Kidney epithelial cell (primary cell): ENCODE data around the gene GRB14. TPM values are rescaled to one million over a fixed set of nuclear protein-coding genes. Genes with fewer than 3 reads are reported as not detected.

Source experiments
- DNase-seq: peaks from one replicate; pipeline ENCODE4 v3.0.0-alpha.2; 2010; ENCODE audit warnings: low read depth
- H3K27me3 ChIP-seq: 2 replicates; pipeline ENCODE4 v1.6.0; 2011; ENCODE audit warnings: low read length; ENCODE audit not compliant: control insufficient read depth, insufficient read depth
- H3K36me3 ChIP-seq: 2 replicates; pipeline ENCODE4 v1.5.1; 2011; ENCODE audit warnings: low read length; ENCODE audit not compliant: control insufficient read depth, insufficient read depth
- H3K4me3 ChIP-seq: 2 replicates; pipeline ENCODE4 v1.5.1; 2011; ENCODE audit warnings: low read depth, mild to moderate bottlenecking, control low read depth, low read length
- total RNA-seq: library from RNA; depleted of rRNA; stranded (reverse); fragments of >200 nt; gene quantifications from 2 replicates; pipeline ENCODE4 v1.2.3, GENCODE V29; 2015
- TF ChIP-seq, protein P1 (sequence below): IDR thresholded peaks from 2 replicates; pipeline ENCODE4 v1.5.1; 2011; ENCODE audit warnings: mild to moderate bottlenecking, moderate library complexity, low read length, control low read depth, inconsistent platforms; ENCODE audit not compliant: insufficient read depth, poor library complexity, severe bottlenecking

GRB14 gene
- total RNA-seq, 1 donor from 2014 or later = 9.2 TPM

DNA sequence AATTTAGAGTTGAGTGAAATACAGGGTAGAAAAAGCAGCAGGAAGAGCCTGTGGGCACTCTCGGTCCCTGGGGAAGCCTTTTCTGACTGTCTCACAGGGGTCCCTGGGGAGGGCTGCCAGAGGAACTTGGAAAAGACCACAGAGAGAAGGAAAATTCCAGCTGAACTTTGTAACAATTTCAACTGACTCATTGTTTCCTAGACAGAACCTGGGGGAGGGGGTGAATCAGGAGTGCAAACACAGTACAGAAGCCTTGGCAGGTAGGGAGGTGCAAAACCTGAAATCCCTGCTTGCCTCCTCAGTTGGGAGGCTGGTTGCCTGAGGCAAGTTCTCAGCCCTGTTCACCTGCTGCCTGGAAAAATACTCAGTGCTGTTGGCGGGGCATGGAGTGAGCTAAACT, 106.8 kb downstream of the GRB14 start:
- TF ChIP-seq, protein P1, sequence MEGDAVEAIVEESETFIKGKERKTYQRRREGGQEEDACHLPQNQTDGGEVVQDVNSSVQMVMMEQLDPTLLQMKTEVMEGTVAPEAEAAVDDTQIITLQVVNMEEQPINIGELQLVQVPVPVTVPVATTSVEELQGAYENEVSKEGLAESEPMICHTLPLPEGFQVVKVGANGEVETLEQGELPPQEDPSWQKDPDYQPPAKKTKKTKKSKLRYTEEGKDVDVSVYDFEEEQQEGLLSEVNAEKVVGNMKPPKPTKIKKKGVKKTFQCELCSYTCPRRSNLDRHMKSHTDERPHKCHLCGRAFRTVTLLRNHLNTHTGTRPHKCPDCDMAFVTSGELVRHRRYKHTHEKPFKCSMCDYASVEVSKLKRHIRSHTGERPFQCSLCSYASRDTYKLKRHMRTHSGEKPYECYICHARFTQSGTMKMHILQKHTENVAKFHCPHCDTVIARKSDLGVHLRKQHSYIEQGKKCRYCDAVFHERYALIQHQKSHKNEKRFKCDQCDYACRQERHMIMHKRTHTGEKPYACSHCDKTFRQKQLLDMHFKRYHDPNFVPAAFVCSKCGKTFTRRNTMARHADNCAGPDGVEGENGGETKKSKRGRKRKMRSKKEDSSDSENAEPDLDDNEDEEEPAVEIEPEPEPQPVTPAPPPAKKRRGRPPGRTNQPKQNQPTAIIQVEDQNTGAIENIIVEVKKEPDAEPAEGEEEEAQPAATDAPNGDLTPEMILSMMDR = no peak
- Histone ChIP-seq H3K36me3 (peaks cover 2% of the 10 kb centered on the region), H3K27me3 (no peaks in the 10 kb centered on the region), H3K4me3 (no peak overlapping the region)
- DNase-seq = peak; percentile 44

DNA sequence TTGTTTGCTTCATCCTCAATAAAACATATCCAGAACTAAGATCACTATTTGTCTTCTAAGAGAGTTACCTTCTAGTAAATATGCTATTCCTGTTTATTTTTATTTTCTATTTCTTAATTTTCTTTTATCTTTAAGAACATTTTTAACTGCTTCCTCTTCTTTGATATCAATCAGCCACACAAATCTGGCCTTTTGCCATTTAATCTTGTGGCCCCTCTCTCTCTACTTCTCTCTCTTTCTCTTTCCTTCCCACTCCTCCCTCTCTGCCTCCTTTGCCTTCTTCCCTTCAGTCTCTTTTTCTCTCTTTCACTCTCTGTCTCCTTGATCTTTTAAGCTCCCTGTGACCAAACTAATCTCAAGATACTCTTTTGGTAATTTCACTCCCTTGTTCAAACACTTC, 108.4 kb downstream of the GRB14 start:
- no peak overlapping the region for H3K4me3 ChIP-seq
- TF ChIP-seq, protein P1 = no peak
- no peak for DNase-seq
- peaks cover 2% of the 10 kb centered on the region for H3K36me3 ChIP-seq
- H3K27me3 ChIP-seq = no peaks in the 10 kb centered on the region

- H3K36me3 ChIP-seq = peaks cover 2% of the 10 kb centered on the region
- H3K27me3 ChIP-seq = no peaks in the 10 kb centered on the region
- no peak for DNase-seq
- H3K4me3 ChIP-seq = no peak overlapping the region
- TF ChIP-seq, protein P1 = no peak
Observed at GRCh38 chr2:164511738-164512137, 109.5 kb downstream of the GRB14 start.

GRCh38 chr2:164510895-164511294, 110.4 kb downstream of the GRB14 start:
- Histone ChIP-seq H3K27me3 (no peaks in the 10 kb centered on the region), H3K36me3 (peaks cover 2% of the 10 kb centered on the region), H3K4me3 (no peak overlapping the region)
- DNase-seq = no peak
- TF ChIP-seq, protein P1 = no peak

DNA sequence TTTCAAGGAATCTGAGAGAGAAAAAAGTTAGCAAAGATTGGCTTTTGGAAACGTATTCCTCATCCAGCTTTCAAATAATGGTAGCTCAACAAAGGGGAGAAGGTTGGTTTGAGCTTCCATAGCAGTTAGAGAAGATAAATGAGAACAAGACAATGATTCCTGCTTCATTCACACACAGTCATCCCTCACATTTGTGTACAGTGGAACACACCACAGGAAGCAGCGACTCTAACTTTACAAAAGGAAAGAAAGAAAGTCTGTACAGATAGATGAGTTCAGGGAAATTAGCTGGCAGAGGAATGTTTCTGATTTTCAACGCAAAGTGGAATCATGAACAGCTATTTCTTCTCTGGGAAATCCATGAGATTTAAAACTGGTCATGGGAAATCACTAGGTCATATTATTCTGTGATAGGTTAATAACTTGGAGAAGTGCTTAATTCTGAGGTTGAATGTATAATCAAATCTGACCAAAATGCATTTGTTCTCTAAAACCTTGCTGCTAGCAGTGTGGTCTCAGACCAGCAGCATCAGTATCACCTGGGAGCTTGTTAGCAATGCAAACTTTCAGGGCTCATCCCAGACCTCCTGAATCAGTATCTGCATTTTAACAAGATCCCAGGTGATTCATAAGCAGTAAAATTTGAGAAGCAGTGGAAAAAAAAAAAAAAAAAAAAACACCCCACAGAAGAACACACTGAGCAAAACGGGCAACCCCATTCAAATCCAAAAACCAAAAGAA, 112.0 kb downstream of the GRB14 start:
- H3K4me3 ChIP-seq = no peak overlapping the region
- no peak for DNase-seq
- TF ChIP-seq, protein P1 = no peak

GRCh38 chr2:164504253-164504652, 117.0 kb downstream of the GRB14 start:
- no peaks in the 10 kb centered on the region for H3K36me3 ChIP-seq
- TF ChIP-seq, protein P1 = peak; percentile 42
- DNase-seq = no peak
- H3K27me3 ChIP-seq = no peaks in the 10 kb centered on the region
- H3K4me3 ChIP-seq = no peak overlapping the region

More for the DNA sequence above, 112.0 kb downstream of the GRB14 start:
- Histone ChIP-seq H3K27me3 (no peaks in the 10 kb centered on the region), H3K36me3 (no peaks in the 10 kb centered on the region)
